ENCODE measurements around the gene LKAAEAR1. TPM values are rescaled to one million over a fixed set of nuclear protein-coding genes. Genes with fewer than 3 reads are reported as not detected.

LKAAEAR1 gene
- total and polyA plus RNA-seq, 2 of the 13 experiments (the other 11 are each of a cell fraction or from before 2014, with no cell fraction given): not detected

DNA sequence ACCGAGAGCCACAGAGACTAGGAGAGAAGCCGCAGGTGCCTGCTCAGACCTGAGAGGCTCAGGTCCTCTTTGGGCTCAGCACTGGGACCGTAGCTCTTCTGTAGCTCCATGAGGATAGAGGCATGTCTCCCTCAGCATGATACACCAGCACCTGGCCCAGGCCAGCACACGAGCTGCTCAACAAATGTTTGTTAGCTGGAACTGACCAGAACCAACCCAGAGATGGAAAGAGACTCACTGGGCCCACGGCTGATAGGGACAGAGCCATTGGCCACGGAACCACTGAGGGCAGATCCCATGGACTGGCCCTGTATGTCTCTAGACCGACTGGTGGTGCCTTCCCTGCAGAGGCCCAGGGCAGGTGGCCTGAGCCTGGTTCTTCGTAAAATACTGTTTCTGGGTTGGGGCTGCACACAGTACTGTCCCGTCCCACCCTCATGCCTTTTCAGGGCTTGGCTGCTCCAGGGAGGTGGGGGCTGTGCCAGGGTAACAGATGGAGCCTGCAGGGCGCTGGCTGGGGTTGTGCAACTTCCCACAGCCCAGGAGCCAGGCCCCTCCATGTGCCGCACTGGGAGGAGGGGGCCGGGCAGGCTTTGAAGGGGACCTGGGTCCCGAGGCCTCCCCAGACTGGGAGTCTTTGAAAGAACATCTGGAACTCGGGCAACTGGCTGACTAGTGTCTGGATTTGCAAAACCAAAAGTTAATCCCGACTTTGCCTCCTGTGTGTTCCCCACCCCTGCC, 43.0 kb downstream of the LKAAEAR1 start (continued):
- TF ChIP-seq ZNF737 (CRISPR knock-in tag; IDR thresholded peaks at IDR 0.05; ENCODE audit: borderline replicate concordance) (0 out of 2 replicates have a peak, but pooled peaks have one; percentile 69), ZFP82 (CRISPR knock-in tag; IDR thresholded peaks at IDR 0.05; ENCODE audit: borderline replicate concordance) (no peak; the same call in 1 of the 2 replicates), ZNF782 (CRISPR knock-in tag; IDR thresholded peaks at IDR 0.05; ENCODE audit: borderline replicate concordance) (peak; percentile 87; the same call in 1 of the 2 replicates), ZNF724P (CRISPR knock-in tag; IDR thresholded peaks at IDR 0.05; ENCODE audit: borderline replicate concordance) (peak; percentile 96), ZNF12 (CRISPR knock-in tag; IDR thresholded peaks at IDR 0.05) (peak; percentile 79; the same call in 1 of the 2 replicates), PRMT3 (CRISPR knock-in tag; IDR thresholded peaks at IDR 0.05; ENCODE audit: borderline replicate concordance, low read depth) (no peak), PHF5A (CRISPR knock-in tag; IDR thresholded peaks at IDR 0.05; ENCODE audit: low read depth, unreplicated experiment) (peak; percentile 91), MYC (CRISPR knock-in tag; IDR thresholded peaks at IDR 0.05; ENCODE audit: borderline replicate concordance) (peak; percentile 93), SOX5 (CRISPR knock-in tag; IDR thresholded peaks at IDR 0.05; ENCODE audit: borderline replicate concordance) (peak; percentile 45; the same call in 1 of the 2 replicates), ZNF292 (CRISPR knock-in tag; IDR thresholded peaks at IDR 0.05; ENCODE audit: borderline replicate concordance, low read depth) (peak; percentile 17; the same call in 1 of the 2 replicates), ZFX (CRISPR knock-in tag; IDR thresholded peaks at IDR 0.05; ENCODE audit: low read depth) (peak; percentile 85), ZNF256 (CRISPR knock-in tag; conservative IDR thresholded peaks at IDR 0.05) (no peak), ZMAT3 (CRISPR knock-in tag; conservative IDR thresholded peaks at IDR 0.05) (0 out of 2 replicates have a peak, but pooled peaks have one; percentile 17), ZIK1 (CRISPR knock-in tag; IDR thresholded peaks at IDR 0.05; ENCODE audit: borderline replicate concordance, low read depth) (no peak), ZMYM4 (CRISPR knock-in tag; IDR thresholded peaks at IDR 0.05) (0 out of 2 replicates have a peak, but pooled peaks have one; percentile 49), EZH2 (conservative IDR thresholded peaks at IDR 0.05; ENCODE audit: low read depth, low read length) (no peak), CEBPB (IDR thresholded peaks at IDR 0.05; ENCODE audit: borderline replicate concordance, low read depth, low read length) (peak; percentile 94; the same call in 1 of the 2 replicates), ARNT2 (CRISPR knock-in tag; IDR thresholded peaks at IDR 0.05; ENCODE audit: low read depth) (peak; percentile 90; the same call in 1 of the 2 replicates), NFIC (IDR thresholded peaks at IDR 0.05; ENCODE audit: low read length) (no peak), ATM (IDR thresholded peaks at IDR 0.05; ENCODE audit: borderline replicate concordance) (no peak), ZNF136 (CRISPR knock-in tag; IDR thresholded peaks at IDR 0.05; ENCODE audit: low read depth) (no peak), RFXANK (CRISPR knock-in tag; IDR thresholded peaks at IDR 0.05) (no peak), ADNP (CRISPR knock-in tag; IDR thresholded peaks at IDR 0.05) (no peak), ZSCAN30 (CRISPR knock-in tag; IDR thresholded peaks at IDR 0.05) (no peak)
- TF ChIP-seq, protein P1, sequence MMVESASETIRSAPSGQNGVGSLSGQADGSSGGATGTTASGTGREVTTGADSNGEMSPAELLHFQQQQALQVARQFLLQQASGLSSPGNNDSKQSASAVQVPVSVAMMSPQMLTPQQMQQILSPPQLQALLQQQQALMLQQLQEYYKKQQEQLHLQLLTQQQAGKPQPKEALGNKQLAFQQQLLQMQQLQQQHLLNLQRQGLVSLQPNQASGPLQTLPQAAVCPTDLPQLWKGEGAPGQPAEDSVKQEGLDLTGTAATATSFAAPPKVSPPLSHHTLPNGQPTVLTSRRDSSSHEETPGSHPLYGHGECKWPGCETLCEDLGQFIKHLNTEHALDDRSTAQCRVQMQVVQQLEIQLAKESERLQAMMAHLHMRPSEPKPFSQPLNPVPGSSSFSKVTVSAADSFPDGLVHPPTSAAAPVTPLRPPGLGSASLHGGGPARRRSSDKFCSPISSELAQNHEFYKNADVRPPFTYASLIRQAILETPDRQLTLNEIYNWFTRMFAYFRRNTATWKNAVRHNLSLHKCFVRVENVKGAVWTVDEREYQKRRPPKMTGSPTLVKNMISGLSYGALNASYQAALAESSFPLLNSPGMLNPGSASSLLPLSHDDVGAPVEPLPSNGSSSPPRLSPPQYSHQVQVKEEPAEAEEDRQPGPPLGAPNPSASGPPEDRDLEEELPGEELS (CRISPR knock-in tag; IDR thresholded peaks at IDR 0.05): no peak; the same call in 1 of the 2 replicates
- TF ChIP-seq, protein P2, sequence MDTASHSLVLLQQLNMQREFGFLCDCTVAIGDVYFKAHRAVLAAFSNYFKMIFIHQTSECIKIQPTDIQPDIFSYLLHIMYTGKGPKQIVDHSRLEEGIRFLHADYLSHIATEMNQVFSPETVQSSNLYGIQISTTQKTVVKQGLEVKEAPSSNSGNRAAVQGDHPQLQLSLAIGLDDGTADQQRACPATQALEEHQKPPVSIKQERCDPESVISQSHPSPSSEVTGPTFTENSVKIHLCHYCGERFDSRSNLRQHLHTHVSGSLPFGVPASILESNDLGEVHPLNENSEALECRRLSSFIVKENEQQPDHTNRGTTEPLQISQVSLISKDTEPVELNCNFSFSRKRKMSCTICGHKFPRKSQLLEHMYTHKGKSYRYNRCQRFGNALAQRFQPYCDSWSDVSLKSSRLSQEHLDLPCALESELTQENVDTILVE (CRISPR knock-in tag; IDR thresholded peaks at IDR 0.05): no peak

Measured in HepG2 (cell line).